ENCODE data around the gene CLEC4M. TPM values are rescaled to one million over a fixed set of nuclear protein-coding genes. Genes with fewer than 3 reads are reported as not detected.

CLEC4M gene
- total RNA-seq, 4 donors from 2014 or later, result 0.13 TPM; not detected in 3

DNA sequence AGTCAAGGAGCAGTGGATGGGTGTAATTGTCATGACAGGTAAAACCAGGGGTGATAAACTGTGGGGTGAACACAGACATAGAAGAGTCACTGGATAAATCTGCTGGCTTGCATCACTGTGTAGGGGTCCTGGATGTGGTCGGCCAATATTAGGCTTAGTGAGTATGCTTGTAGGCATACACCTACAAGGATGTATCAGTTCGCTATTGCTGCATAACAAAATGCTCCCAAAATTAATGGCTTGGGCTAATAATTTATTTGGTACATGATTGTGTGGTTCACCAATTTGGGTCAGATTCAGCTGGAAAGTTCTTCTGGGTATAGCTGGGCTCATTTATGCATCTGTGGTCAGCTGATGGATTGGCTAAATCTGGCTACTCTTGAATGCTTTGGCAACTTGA lies 55.8 kb downstream of the CLEC4M start:
- H3K9me3 ChIP-seq, result no peaks in the 10 kb centered on the region
- no peaks in the 10 kb centered on the region for H3K4me1 ChIP-seq
- 47 to 100% methylated on average over 1 to 2 of the region's 2 CpGs for WGBS, 2 donors
- H3K36me3 ChIP-seq, result no peaks in the 10 kb centered on the region
- H3K27ac ChIP-seq, result no peak overlapping the region
- intact Hi-C loops (cut with DNase I), result no loop called here
- H3K4me3 ChIP-seq (replicated peaks in 1 of 3), result no peak overlapping the region
- H3K27me3 ChIP-seq, result no peaks in the 10 kb centered on the region
- TF ChIP-seq, protein P1, sequence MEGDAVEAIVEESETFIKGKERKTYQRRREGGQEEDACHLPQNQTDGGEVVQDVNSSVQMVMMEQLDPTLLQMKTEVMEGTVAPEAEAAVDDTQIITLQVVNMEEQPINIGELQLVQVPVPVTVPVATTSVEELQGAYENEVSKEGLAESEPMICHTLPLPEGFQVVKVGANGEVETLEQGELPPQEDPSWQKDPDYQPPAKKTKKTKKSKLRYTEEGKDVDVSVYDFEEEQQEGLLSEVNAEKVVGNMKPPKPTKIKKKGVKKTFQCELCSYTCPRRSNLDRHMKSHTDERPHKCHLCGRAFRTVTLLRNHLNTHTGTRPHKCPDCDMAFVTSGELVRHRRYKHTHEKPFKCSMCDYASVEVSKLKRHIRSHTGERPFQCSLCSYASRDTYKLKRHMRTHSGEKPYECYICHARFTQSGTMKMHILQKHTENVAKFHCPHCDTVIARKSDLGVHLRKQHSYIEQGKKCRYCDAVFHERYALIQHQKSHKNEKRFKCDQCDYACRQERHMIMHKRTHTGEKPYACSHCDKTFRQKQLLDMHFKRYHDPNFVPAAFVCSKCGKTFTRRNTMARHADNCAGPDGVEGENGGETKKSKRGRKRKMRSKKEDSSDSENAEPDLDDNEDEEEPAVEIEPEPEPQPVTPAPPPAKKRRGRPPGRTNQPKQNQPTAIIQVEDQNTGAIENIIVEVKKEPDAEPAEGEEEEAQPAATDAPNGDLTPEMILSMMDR (IDR thresholded peaks at IDR 0.05), result no peak
- DNase-seq, result no peak

Other genes starting within 250 kb of the CLEC4M start
- gene ZNF358, start 247.1 kb upstream of the CLEC4M start, total RNA-seq, result 100 to 1,000 TPM in 1 of 4 donors, 10 to 100 TPM in 3; 57.6 to 102 (median 69.5) TPM
- gene MCOLN1, start 240.6 kb upstream of the CLEC4M start, total RNA-seq, result 10 to 100 TPM in 3 of 4 donors, 1 to 10 TPM in 1; 9.1 to 25.0 (median 14.5) TPM
- gene PNPLA6, start 227.5 kb upstream of the CLEC4M start, total RNA-seq, result 10 to 100 TPM; 53.2 to 93.9 (median 84.1) TPM
- 10 to 100 TPM in 3 of 4 donors, 1 to 10 TPM in 1; 9.0 to 25.4 (median 14.2) TPM for gene CAMSAP3, start 167.4 kb upstream of the CLEC4M start, total RNA-seq
- gene XAB2, start 133.7 kb upstream of the CLEC4M start, total RNA-seq, result 10 to 100 TPM; 53.7 to 77.2 (median 55.4) TPM
- gene PET100, start 133.4 kb upstream of the CLEC4M start, total RNA-seq, result 10 to 100 TPM in 3 of 4 donors, 1 to 10 TPM in 1; 6.0 to 45.5 (median 13.9) TPM
- gene PCP2, start 129.5 kb upstream of the CLEC4M start, total RNA-seq, result 1 to 10 TPM in 2 of 4 donors, not detected in 2; 1.1 to 1.3 TPM
- gene STXBP2, start 126.1 kb upstream of the CLEC4M start, total RNA-seq, result 10 to 100 TPM; 48.8 to 89.2 (median 70.2) TPM
- gene RETN, start 94.2 kb upstream of the CLEC4M start, total RNA-seq, result not detected
- 1 to 10 TPM in 1 of 4 donors, under 1 TPM in 1, not detected in 2; 0.54 to 1.7 TPM for gene MCEMP1, start 86.2 kb upstream of the CLEC4M start, total RNA-seq
- gene TRAPPC5, start 82.4 kb upstream of the CLEC4M start, total RNA-seq, result 100 to 1,000 TPM in 2 of 4 donors, 10 to 100 TPM in 2; 46.8 to 111 (median 93.1) TPM
- not detected for gene FCER2, start 61.1 kb upstream of the CLEC4M start, total RNA-seq
- 1 to 10 TPM in 2 of 4 donors, under 1 TPM in 2; 0.22 to 2.0 (median 0.81) TPM for gene CLEC4G, start 31.1 kb upstream of the CLEC4M start, total RNA-seq
- 1 to 10 TPM; 1.5 to 6.4 (median 3.3) TPM for gene CD209, start 15.7 kb upstream of the CLEC4M start, total RNA-seq
- gene EVI5L, start 67.0 kb downstream of the CLEC4M start, total RNA-seq, result 10 to 100 TPM in 3 of 4 donors, 1 to 10 TPM in 1; 9.8 to 29.3 (median 21.8) TPM
- gene PRR36, start 111.1 kb downstream of the CLEC4M start, total RNA-seq, result under 1 TPM; 0.13 to 0.45 (median 0.20) TPM
- 1 to 10 TPM; 1.4 to 3.3 (median 2.3) TPM for gene LRRC8E, start 125.3 kb downstream of the CLEC4M start, total RNA-seq
- 10 to 100 TPM in 3 of 4 donors, 1 to 10 TPM in 1; 9.1 to 18.6 (median 14.9) TPM for gene MAP2K7, start 140.6 kb downstream of the CLEC4M start, total RNA-seq
- not detected for gene TGFBR3L, start 151.6 kb downstream of the CLEC4M start, total RNA-seq
- 10 to 100 TPM in 2 of 4 donors, 1 to 10 TPM in 2; 9.3 to 14.0 (median 11.5) TPM for gene SNAPC2, start 157.1 kb downstream of the CLEC4M start, total RNA-seq
- gene CTXN1, start 162.9 kb downstream of the CLEC4M start, total RNA-seq, result 1 to 10 TPM; 1.4 to 3.0 (median 2.0) TPM
- gene TIMM44, start 180.4 kb downstream of the CLEC4M start, total RNA-seq, result 10 to 100 TPM; 47.4 to 85.6 (median 56.6) TPM
- gene ELAVL1, start 242.4 kb downstream of the CLEC4M start, total RNA-seq, result 10 to 100 TPM; 24.2 to 46.7 (median 42.4) TPM